ELF-1 (cell line): ENCODE data around the gene FBXO17.

ENCODE experiments used
- DNase-seq: peaks from one replicate; pipeline ENCODE4 v3.0.0-alpha.2; 2016; ENCODE audit warnings: low read depth, low spot score

The FBXO17 gene

GRCh38 chr19:38917921-38918491, 57.5 kb downstream of the FBXO17 start:
- peak; percentile 31 for DNase-seq

DNA sequence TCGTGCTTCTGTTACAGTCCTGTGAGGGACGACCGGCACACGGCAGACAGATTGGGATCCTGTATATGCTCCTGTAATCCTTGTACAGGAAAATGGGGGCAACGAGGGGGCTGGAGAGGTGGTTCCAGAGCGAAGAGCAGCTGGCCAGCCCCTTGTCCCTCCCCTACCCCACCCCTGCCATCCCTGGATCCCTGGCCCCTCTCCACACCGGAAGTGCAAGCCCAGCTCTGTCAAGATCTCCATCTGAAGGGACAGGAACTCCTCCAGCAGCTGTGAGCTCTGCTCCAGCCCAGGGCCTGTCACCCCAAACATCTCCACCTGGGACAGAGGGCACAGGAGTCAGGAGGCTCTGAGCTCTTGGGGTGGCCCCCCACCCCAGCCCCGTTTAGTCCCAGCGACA, 58.0 kb downstream of the FBXO17 start:
- DNase-seq, result no peak

GRCh38 chr19:38915329-38916321, 59.9 kb downstream of the FBXO17 start:
- DNase-seq, result no peak

GRCh38 chr19:38913958-38914357, 61.6 kb downstream of the FBXO17 start:
- no peak for DNase-seq

DNA sequence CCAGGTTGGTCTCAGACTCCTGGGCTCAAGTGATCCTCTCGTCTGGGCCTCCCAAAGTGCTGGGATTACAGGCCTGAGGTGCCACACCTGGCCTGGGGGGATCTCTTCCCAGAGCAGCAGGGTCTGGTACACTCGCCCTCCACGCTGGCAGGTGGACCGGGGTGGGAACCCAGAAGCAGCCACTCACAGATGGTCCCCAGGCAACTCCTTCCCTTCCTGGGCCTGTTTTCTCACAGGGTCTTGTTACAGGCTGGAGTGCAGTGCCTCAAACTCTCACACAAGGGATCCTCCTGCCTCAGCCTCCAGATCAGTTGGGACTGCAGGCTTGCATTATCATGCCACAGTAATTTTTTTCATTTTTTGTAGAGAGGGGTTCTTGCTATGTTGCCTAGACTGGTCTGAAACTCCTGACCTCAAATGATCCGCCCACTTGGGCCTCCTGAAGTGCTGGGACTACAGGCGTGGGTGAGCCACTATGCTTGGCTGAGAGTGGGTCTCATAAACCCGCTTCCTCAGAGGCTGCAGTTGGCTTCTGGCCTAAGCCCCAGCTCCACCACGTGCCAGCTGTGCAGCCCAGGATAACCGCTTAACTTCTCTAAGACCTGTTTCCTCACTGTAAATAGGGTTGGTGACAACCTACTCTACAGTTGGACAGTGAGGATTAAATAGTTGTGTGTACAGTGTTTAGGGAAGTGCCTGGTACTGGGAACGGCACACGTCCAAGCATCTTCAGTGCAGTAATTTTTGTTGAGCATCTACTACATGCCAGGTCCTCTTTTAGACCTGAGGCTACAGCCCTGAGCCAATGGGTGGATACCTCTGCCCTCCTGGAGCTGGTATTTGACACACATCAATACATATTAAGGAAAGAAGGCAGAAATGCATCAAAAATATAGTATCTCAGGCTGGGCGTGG, 62.7 kb downstream of the FBXO17 start:
- DNase-seq, result no peak

DNA sequence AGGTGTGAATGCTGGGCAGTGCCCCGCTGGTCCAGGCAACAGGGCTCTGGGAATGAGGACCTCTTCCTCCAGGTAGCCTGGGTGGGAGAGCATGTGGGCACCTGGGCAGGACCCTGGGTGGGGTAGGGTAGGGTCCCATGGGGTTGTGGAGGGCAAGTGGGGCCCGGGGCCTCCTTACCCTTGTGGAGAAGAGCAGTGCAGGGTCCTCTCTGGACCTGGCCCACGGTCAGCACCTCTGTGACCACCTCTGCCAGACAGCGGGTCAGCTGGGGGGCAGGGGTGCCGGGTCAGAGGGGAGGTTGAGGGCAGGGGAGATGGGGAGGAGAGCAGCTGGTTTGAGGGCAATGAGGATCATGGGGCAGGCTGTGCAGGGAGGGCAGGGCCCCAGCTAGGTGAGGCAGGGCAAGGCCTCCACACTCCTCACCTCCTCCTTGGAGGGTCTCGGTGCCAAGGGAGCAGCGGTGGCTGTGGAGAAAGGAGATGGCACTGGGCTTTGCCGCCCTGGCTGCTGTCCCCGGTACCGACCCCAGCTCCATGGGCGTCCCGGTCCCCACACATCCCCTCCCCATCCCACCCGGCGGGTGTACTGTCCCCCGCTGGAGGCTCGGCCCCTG, 64.0 kb downstream of the FBXO17 start:
- DNase-seq, result no peak

DNA sequence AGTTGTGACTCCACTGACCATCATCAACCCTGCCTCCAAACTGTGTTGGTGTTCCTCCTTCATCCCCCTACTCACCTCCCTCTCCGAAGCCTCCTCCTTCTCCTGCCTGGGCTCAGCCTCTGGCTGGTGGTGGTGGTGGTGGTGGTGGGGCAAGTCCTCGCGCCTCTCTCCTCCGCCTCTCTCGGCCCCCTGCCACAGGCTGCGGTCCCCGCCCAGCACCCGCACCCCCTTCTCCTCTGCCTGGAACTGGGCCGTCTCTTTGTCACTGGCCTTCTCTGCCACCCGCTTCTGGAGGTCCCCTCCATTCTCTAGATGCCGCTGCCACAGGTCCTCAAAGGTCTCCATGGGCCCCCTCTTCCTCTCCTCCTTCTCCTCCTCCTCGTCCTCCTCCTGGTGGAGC, 65.1 kb downstream of the FBXO17 start:
- DNase-seq, result no peak

- no peak for DNase-seq
Measured at GRCh38 chr19:38908911-38909310, 66.6 kb downstream of the FBXO17 start.

GRCh38 chr19:38907670-38908069, 67.9 kb downstream of the FBXO17 start:
- DNase-seq, result no peak

DNA sequence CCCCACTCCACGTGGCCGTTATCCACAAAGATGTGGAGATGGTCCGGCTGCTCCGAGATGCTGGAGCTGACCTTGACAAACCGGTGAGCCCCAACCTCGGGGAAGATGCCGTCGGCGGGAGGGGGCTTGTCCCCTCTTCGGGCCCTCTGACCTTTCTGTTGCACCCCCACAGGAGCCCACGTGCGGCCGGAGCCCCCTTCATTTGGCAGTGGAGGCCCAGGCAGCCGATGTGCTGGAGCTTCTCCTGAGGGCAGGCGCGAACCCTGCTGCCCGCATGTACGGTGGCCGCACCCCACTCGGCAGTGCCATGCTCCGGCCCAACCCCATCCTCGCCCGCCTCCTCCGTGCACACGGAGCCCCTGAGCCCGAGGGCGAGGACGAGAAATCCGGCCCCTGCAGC, 68.3 kb downstream of the FBXO17 start:
- DNase-seq, result no peak

DNA sequence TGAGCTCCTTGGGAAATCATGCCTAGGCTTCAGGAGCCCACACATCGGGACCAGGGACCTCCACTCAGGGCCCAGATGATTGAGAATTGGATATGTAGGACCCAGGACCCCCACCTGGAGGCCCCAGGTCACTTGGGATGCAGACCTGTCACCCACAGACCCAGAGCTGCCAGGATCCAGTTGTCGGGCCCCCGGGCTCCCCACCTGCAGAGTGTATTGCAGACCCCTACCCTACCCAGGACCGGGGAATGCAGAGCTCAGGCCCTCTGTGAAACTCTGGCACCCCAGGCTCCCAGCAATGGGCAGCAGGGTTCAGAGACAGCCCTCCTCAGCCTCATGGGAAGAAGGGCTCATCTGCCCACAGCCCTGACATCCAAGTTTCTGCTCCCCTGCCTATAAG, 69.9 kb downstream of the FBXO17 start:
- DNase-seq, result no peak

GRCh38 chr19:38904581-38905539, 70.7 kb downstream of the FBXO17 start:
- no peak for DNase-seq

GRCh38 chr19:38901683-38902082, 73.9 kb downstream of the FBXO17 start:
- DNase-seq, result no peak

- DNase-seq, result no peak
Measured at GRCh38 chr19:38900743-38901190, 74.8 kb downstream of the FBXO17 start.

DNA sequence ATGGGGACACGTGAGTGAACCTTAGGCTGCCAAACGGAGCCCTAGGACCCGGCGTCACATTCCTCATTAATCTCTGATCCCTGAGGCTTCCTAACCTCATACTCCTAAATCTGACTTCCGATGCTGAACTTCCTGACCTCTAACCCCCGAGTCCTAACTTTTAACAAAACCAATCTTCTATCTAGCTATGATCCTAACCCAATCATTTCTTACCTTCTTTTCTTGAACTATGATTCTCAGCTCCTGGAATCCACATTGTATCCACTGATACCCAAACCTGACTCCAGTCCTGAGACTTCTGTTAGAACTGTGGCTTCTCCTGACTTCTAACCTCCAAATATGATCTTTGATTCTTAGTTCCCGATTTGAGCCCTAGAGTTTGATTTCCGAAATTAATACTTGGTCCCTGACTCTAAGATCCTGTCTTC, 75.3 kb downstream of the FBXO17 start:
- no peak for DNase-seq

GRCh38 chr19:38899447-38900201, 75.9 kb downstream of the FBXO17 start, which contains the start of the genes NFKBIB and SIRT2:
NFKBIB (plus strand) TSS chr19:38899969; CDS start chr19:38900033, 64 bp downstream.
SIRT2 (minus strand) TSS chr19:38899618; CDS start chr19:38899521, 97 bp downstream.
- peak; percentile 100 for DNase-seq

DNA sequence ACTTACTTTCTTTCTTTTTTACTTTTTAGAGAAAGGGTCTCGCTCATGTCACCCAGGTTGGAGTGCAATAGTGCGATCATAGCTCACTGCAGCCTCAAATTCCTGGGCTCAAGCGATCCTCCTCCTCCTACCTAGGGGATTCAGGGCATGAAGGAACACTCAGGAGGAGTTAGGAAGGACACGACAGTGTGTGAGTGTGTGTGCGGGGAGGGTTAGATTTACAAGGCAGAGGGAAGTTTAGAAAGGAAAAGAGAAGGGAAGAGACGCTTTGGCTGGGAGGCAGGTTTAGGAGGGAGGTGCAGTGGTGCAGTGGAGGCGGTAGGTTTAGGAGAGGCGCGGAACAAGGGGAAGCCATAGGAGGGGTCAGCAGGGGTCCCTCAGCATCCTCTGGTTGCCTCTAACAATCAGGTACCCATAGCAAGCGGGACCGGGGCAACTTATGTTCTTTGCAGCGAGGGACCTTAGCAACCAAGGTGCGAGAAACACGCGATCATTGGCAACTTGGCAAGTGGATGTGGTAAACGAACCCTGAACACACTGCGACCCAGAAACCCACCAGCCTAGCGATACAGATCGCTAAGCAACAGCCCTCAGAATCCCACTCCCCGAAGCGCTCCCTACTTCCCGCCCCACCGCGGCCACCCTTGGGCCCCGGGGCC, 76.6 kb downstream of the FBXO17 start:
- DNase-seq, result no peak

GRCh38 chr19:38894968-38895367, 80.6 kb downstream of the FBXO17 start:
- no peak for DNase-seq

- DNase-seq, result no peak
Measured at GRCh38 chr19:38893341-38893771, 82.2 kb downstream of the FBXO17 start.
